HG03521 (cell line): ENCODE measurements around the gene COL6A6.
"Not testable (repeated sequence)": the region's sequence is repeated elsewhere in the genome, so short reads cannot be mapped to it uniquely, and the experiment has no call there.

Experiments
- ATAC-seq: cut with Tn5 transposase; IDR thresholded peaks from one replicate; pipeline ENCODE4 v1.9.1; 2021; ENCODE audit warnings: mild to moderate bottlenecking, moderate library complexity; ENCODE audit not compliant: unreplicated experiment

The COL6A6 gene

GRCh38 chr3:130529486-130530215 is 12.7 kb downstream of the COL6A6 start:
- ATAC-seq, result no peak

- ATAC-seq, result no peak
These were observed 16.3 kb downstream of the COL6A6 start for GRCh38 chr3:130533247-130533646.

- ATAC-seq, result no peak
These were observed 20.8 kb downstream of the COL6A6 start for GRCh38 chr3:130537673-130538304.

- peak; percentile 59 for ATAC-seq
These were observed 22.0 kb downstream of the COL6A6 start for GRCh38 chr3:130539005-130539404.

- no peak for ATAC-seq
These were observed 26.3 kb downstream of the COL6A6 start for GRCh38 chr3:130543322-130543721.

GRCh38 chr3:130546920-130547679 is 30.1 kb downstream of the COL6A6 start:
- ATAC-seq, result no peak

GRCh38 chr3:130547680-130548065 is 30.7 kb downstream of the COL6A6 start:
- ATAC-seq, result not testable (repeated sequence)

GRCh38 chr3:130548356-130548755 is 31.4 kb downstream of the COL6A6 start:
- ATAC-seq, result no peak

GRCh38 chr3:130557336-130558035 is 40.5 kb downstream of the COL6A6 start:
- no peak for ATAC-seq

GRCh38 chr3:130558366-130558765 is 41.4 kb downstream of the COL6A6 start:
- ATAC-seq, result no peak

GRCh38 chr3:130565224-130565623 is 48.2 kb downstream of the COL6A6 start:
- no peak for ATAC-seq
